ENCODE measurements around the gene GLUL.

GRCh38 chr1:182370532-182370931 is 21.1 kb downstream of the GLUL start:
- TF ChIP-seq POLR2A (IDR thresholded peaks at IDR 0.05; ENCODE audit: extremely low read depth, insufficient read length) (no peak), MAX (IDR thresholded peaks at IDR 0.05; ENCODE audit: low read depth, low read length) (no peak), CTCF (IDR thresholded peaks at IDR 0.05; ENCODE audit: low read depth, low read length) (no peak)
